Left lung (tissue), 10 donors: ENCODE measurements around the gene NXN. TPM values are rescaled to one million over a fixed set of nuclear protein-coding genes. Genes with fewer than 3 reads are reported as not detected.

Source experiments
- ATAC-seq: fragments of 200-7000 bp; cut with Tn5 transposase; one replicate; pipeline ENCODE4 v1.9.1; 2020; ENCODE audit warnings: moderate library complexity
- DNase-seq, 4 donors: peaks; one replicate each; pipeline ENCODE4 v3.0.0-alpha.2; 2013 to 2020
- H3K27ac ChIP-seq, 2 donors: fragments of 200-600 bp; sonication (generic) in 1 of 2; one replicate each; pipeline versions ENCODE4 v1.5.0 to v1.8.0; 2020 to 2021
- H3K27me3 ChIP-seq, 2 donors: fragments of 200-600 bp; sonication (generic) in 1 of 2; one replicate each; pipeline versions ENCODE4 v1.5.0 to v1.8.0; 2020 to 2021
- H3K36me3 ChIP-seq, 2 donors: fragments of 200-600 bp; sonication (generic) in 1 of 2; one replicate each; pipeline versions ENCODE4 v1.5.0 to v1.8.0; 2020 to 2021
- H3K4me1 ChIP-seq, 2 donors: fragments of 200-600 bp; one replicate each; pipeline ENCODE4 v1.8.0; 2021
- H3K4me3 ChIP-seq, 2 donors: fragments of 200-600 bp; sonication (generic) in 1 of 2; one replicate each; pipeline versions ENCODE4 v1.5.0 to v1.8.0; 2020 to 2021; ENCODE audit warnings: mild to moderate bottlenecking in 1 of 2
- H3K9me3 ChIP-seq, 2 donors: fragments of 200-600 bp; sonication (generic) in 1 of 2; one replicate each; pipeline versions ENCODE4 v1.5.0 to v1.8.0; 2020 to 2021
- CTCF ChIP-seq, 2 donors: fragments of 200-600 bp; sonication (generic) in 1 of 2; IDR thresholded peaks; one replicate each; pipeline versions ENCODE4 v1.5.0 to v1.8.0; 2021; ENCODE audit warnings: antibody characterized with exemption in 2 of 2
- intact Hi-C, 2 donors: fragments of 100-400 bp; cut with DNase I; formaldehyde crosslinking; loops; one replicate each; pipeline versions ENCODE4 v1.11.2 to v1.14.2; 2022
- polyA plus RNA-seq, 6 donors: library from polyadenylated mRNA; unstranded; fragments of 120-200 nt; gene quantifications; one replicate each; pipeline ENCODE4 v1.2.1, GENCODE V29; 2013; ENCODE audit not compliant: insufficient read length in 6 of 6
- total RNA-seq, 2 donors: library from RNA; stranded (reverse); fragmentation: NEBNext Ultra II Directional; extraction: Animal tissue kit (Norgen Biotek cat#: 25700); gene quantifications; one replicate each; pipeline ENCODE4 v1.2.1, GENCODE V29; 2021
- donor health status: DM: no; HTN: yes; CAD: no.
- donor health status: DM: no; HTN: no; CAD: no.

The NXN gene
- total and polyA plus RNA-seq, 8 donors: 33.8 to 59.1 (median 55.1) TPM

- no peaks in the 10 kb centered on the region for H3K9me3 ChIP-seq
- peak; percentile 66 for ATAC-seq
- TF ChIP-seq CTCF (IDR thresholded peaks at IDR 0.05): no peak
- peaks cover 0 to 16% of the 10 kb centered on the region in 2 donors for H3K27me3 ChIP-seq
- H3K27ac ChIP-seq: peak overlapping the region; percentile 33 to 48
- DNase-seq: no peak
- H3K4me3 ChIP-seq: no peak overlapping the region
- intact Hi-C loops: no loop called here
- peaks cover 0 to 6% of the 10 kb centered on the region in 2 donors for H3K36me3 ChIP-seq
- peaks cover 0 to 12% of the 10 kb centered on the region in 2 donors for H3K4me1 ChIP-seq
These were observed 28.0 kb downstream of the NXN start for GRCh38 chr17:951325-952132.

GRCh38 chr17:949623-950303, 29.8 kb downstream of the NXN start:
- no peak for ATAC-seq
- Histone ChIP-seq H3K27me3 (peaks cover 0 to 16% of the 10 kb centered on the region in 2 donors), H3K4me1 (peaks cover 0 to 12% of the 10 kb centered on the region in 2 donors), H3K36me3 (peaks cover 0 to 7% of the 10 kb centered on the region in 2 donors), H3K9me3 (no peaks in the 10 kb centered on the region), H3K27ac (no peak overlapping the region), H3K4me3 (no peak overlapping the region)
- TF ChIP-seq CTCF (IDR thresholded peaks at IDR 0.05): no peak
- no peak for DNase-seq
- intact Hi-C loops: no loop called here

GRCh38 chr17:948284-948852, 31.2 kb downstream of the NXN start:
- DNase-seq (peak in 1 of 4 donors; percentile 27), ATAC-seq (no peak)
- TF ChIP-seq CTCF (IDR thresholded peaks at IDR 0.05): no peak
- no peak overlapping the region for H3K27ac ChIP-seq
- H3K36me3 ChIP-seq: peaks cover 0 to 7% of the 10 kb centered on the region in 2 donors
- H3K4me3 ChIP-seq: no peak overlapping the region
- peaks cover 0 to 16% of the 10 kb centered on the region in 2 donors for H3K27me3 ChIP-seq
- H3K4me1 ChIP-seq: peaks cover 0 to 6% of the 10 kb centered on the region in 2 donors
- intact Hi-C loops: no loop called here
- no peaks in the 10 kb centered on the region for H3K9me3 ChIP-seq

GRCh38 chr17:946510-947236, 32.9 kb downstream of the NXN start:
- intact Hi-C loops: no loop called here
- no peak overlapping the region for H3K27ac ChIP-seq
- H3K9me3 ChIP-seq: no peaks in the 10 kb centered on the region
- no peak for TF ChIP-seq CTCF (IDR thresholded peaks at IDR 0.05)
- peaks cover 0 to 3% of the 10 kb centered on the region in 2 donors for H3K4me1 ChIP-seq
- peaks cover 0 to 13% of the 10 kb centered on the region in 2 donors for H3K27me3 ChIP-seq
- no peak for DNase-seq
- no peak overlapping the region for H3K4me3 ChIP-seq
- no peak for ATAC-seq
- peaks cover 0 to 7% of the 10 kb centered on the region in 2 donors for H3K36me3 ChIP-seq
